B cell (primary cell): ENCODE measurements around the gene GRIP1.

Experiments
- CTCF ChIP-seq: fragments of 200-600 bp; IDR thresholded peaks from one replicate; pipeline ENCODE4 v1.8.0; 2022; ENCODE audit warnings: antibody characterized with exemption, mild to moderate bottlenecking
- EZH2 ChIP-seq: IDR thresholded peaks from 2 replicates; pipeline ENCODE4 v1.6.1; 2012; ENCODE audit warnings: borderline replicate concordance, low read depth, mild to moderate bottlenecking, moderate library complexity, low read length; ENCODE audit not compliant: insufficient read depth, poor library complexity, severe bottlenecking

GRCh38 chr12:66590275-66590985 lies 88.4 kb downstream of the GRIP1 start:
- TF ChIP-seq CTCF (no peak), EZH2 (no peak)
